Measurements from ENCODE around the gene RHBDD1.

DNA sequence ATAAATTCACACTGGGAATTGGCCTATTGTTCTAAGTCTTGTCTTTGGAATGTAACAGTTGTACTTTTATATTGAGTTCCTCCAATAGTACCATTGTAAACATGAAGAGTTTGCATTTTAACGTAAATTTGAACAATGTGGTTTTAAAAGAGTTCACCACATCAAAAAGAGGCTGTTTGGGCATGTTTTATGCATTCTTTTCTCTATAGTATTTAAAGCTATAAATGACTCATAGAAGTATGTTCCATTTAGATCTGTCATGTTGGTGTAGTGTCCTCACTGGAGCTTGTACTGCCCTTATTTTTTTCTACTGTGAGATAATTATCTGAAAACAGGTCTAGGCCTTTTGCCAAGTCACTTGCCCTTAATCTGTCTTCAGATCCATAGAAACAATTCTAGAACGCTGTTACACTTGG lies 141.9 kb downstream of the RHBDD1 start:
- no peak for TF ChIP-seq CTCF (conservative IDR thresholded peaks at IDR 0.05)
- TF ChIP-seq ZFX (IDR thresholded peaks at IDR 0.05), result no peak
